GM18526 (cell line): ENCODE results near the gene NTPCR.

Experiments used
- POLR2A ChIP-seq: IDR thresholded peaks from 3 replicates; pipeline ENCODE4 v1.6.1; 2011; ENCODE audit not compliant: insufficient read length; ENCODE audit errors: extremely low read depth

NTPCR gene

DNA sequence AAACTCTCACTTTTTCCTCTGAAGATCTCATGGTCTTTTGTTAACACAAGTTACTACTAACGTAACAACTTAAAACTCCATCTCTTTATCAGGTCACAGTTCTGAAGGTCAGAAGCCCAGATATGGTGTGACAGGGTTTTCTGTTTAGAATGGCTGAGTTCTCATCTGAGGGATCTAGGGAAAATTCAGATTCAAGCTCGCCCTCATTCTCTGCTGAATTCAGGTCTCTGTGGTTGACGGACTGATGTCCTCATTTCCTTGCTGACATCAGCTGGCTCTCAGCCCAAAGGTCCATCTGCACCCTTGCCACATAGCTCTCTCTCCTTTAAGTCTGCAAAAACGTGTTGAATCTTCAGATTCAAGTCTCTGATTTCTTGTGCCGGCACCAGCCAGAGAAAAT is 6.1 kb upstream of the NTPCR start:
- TF ChIP-seq POLR2A = no peak

DNA sequence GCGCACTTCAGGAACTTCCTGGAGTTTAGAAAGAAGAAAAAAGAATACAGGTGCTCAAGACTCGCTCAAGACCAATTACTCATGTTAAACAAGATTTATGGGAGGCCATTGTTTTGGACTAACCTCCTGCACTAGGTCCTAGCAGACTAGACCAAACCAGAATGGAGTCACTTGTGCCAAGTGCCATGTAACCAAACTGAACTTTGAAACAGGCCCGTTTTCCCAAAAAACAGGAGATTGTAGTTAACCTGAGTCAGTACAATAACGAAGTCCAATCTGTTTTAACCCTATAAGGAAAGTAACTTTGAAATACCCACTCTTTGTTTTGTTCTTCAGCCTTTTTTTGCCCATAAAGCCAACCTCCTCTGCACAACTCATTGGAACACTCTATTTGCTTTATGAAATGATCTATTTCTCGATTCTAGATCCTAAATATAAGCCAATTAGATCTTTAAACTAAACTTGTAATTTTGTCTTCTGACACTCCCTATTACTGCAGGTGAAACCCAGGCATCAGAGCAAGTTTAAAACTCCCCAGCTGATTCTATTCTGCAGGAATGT is 695 bp upstream of the NTPCR start:
- no peak for TF ChIP-seq POLR2A

DNA sequence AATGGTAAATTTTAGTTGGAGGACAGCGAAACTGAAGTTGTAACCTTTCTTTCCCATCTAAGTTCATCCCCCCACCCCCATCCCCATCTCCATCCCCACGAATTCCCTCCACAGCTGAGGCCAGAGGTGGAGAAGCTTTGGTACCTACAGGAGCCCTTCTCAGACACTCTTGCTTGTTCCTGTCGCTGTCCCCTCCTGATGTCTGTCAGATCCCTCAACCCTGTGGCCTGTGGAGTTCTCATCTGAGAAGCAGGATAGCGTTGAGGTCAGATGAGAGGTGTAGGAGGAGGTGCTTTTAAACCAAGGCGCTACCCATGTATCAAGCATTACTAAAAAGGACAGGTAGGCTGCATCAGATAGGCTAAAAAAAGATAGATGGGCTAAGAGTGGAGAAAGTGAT is 769 bp downstream of the NTPCR start:
- no peak for TF ChIP-seq POLR2A

DNA sequence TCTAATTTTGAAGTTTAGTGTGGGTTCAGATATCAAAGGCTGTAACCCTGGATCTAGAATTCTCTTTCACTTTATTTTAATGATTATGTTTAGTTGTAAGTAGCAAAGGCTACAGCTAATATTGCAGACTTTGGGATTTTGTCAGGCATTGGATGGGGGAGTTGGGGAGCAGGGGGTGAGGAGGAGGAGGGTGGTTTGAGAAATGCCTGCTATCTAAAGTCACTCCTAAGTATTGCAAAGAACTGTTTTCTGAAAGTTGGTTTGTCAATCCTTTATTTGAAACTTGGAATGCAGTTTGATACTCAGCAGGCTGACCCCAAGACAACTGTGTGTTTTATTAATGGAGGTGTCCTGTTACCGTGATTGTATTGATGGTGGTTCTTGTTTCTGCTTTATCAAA is 1.2 kb downstream of the NTPCR start:
- TF ChIP-seq POLR2A = no peak

DNA sequence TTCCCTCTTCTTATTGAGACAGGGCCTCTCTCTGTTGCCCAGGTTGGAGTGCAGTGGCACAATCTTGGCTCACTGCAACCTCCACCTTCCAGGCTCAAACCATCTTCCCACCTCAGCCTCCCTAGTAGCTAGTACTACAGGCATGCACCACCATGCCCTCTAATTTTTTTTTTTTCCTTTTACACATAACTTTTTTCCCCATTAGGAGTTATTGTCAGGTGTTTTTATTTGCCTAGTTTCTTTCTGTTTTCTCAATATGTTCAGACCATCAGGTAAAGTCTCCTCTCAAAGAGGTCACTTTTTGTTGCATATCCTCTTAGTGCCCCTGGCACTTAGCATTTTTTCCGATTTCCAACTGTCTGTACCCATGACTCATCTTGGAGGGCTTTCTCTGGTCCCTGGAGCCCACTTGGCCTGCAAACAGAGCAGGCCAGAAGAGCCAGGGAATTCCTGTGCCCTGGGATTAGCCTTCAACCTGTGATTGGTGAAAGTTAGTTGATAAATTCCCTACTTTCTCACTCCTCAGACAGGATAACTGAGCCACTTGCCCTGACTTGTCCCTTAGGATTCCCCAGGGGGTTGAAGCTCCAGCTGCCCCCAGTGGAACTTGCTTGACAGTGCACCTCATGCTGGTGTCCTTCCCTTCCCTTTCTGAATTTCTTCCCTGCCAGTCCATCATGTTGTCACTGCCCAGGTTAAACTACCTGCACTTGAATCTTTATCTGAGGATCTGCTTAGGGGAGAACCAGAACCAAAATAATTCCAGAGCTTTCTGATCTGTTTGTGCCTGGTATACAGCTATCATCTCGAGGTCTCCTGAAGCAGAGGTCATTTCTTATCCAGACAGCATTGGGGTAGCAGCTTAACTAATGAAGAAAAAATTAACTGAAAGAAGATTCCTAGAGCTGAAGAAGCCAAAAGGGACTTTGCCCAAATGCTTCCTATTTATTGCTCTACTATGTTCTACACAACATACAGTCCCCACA is 2.4 kb downstream of the NTPCR start:
- no peak for TF ChIP-seq POLR2A

DNA sequence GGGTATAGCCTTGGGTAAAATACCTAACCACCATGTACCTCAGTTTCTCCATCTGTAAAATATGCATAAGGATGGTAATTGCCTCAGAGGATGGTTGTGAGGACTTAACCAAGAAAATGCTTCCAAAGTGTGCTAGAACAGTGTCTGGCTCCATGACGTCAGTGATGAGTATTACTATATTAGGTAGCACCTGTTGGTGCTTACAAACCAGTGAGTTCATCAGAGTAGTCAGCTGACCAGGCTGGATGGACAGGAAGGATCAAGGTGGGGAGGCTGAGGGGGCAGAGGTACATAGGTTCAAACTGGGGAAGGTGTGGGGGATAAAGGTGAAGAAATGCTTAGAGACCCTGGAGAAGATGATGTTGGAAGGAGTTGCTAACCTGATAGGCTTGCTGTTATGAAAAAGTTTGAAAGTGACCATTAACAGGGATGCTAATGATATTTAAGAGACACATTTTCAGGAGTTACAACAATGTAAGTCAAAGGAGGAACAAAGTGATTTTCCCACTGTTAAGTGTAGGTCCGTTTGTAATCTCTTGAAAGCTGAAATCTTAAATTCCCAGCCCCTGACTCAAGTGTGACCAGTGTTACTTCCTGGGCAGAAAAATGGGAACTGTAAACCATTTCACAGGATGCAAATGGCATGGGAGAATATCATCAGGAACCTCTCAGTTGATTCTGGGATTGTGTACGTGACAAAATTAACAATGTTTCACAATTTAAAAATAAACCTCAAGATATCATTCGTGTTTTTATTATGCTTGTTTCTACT is 4.4 kb downstream of the NTPCR start:
- TF ChIP-seq POLR2A = no peak

DNA sequence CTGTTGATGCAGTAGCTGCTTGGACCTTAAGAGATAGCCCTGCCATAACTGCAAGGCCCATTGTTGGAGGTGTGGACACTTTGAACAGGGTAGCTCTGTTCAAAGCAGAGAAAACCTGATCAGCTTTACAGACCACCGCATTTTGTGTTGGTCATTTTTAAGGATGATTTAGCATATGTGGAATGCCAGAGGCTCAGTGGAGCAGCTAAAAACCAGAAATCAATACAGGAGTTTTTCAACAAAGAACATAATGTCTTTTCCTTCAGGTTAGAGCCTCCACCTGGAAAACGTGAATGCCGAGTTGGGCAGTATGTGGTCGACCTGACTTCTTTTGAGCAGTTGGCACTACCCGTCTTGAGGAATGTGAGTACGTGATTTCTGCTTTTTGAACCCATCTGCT is 5.7 kb downstream of the NTPCR start:
- TF ChIP-seq POLR2A = no peak

DNA sequence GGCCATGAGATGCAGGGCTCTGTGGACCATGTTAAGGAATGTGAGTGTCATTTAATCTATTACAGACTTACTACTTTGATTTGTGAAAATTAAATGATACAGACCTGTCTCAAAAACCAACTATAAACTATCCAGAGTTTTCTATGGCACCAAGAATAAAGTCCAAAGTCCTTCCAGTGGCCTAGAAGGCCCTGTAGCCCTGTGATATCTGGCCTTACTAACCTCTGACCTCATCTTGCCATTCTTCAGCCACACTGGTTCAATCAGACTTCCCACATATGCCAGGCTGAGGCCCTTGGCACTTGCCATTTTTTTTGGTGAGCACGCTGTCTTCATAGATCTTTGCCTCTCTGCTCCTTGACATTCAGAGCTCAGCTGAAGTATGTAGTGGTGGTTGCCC is 7.7 kb downstream of the NTPCR start:
- TF ChIP-seq POLR2A = no peak

DNA sequence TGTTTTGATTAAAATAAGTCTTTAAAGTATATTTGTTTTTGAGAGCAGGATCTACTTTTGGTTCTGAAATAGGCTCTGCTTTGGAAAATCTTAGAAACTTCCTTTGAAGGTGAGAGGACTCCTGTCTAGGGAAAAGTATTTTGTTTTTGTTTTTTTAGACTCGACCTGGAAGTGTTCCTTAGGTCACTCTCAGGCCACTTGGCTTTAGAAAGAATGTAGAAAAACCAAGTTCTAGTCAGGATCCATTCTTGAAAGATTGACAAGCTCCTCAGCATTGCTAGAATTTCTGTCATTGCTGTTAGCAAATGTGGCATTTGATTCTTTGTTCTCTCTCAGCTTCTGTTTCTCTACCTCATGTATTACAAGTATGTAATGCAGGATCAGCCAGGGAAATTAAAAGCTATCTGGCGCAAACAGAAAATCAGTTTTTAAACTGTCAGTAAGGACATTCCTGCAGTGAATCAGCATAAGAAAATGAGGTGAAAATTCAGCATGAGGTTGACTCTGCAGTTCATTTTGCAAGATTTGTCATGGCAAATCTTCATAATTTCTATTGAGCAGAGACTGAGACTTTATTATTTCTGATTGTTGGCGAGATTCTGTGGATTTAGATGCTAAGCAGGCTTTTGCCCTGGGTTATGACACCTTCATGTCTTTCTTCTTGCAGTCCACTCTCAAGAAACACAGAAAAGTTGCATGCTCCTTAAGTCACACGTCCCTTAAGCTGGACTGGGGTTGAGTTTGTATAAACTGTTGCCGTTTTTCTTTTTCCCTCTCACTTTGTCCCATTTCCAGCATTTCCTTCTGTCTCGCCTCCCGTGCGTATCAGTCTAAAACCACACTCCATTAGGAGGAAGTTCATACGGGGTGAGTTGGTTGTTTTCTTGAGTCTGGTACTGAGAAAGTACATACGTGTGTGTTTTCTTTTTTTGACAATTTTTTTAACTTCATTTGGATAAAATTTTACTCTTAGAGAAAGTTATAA is 12.6 kb downstream of the NTPCR start:
- no peak for TF ChIP-seq POLR2A

DNA sequence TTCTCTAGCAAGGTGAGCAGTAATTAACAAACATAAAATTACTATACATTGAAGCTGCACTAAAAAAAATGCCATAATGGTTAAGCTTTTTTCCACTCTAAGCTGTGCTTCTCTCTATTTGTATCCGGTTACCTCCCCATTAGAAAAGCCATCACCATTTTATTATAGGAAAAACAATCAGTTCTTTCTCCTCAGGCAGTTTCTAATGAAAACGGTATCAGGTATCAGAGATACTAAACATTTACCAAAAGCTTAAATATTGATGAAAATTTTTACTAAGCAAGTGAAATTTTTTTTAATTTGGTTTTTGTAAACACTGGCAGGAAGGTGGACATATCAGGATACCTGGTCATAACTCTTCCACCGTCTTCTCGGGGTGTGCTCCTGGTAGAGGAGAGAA is 14.2 kb downstream of the NTPCR start:
- TF ChIP-seq POLR2A = no peak

DNA sequence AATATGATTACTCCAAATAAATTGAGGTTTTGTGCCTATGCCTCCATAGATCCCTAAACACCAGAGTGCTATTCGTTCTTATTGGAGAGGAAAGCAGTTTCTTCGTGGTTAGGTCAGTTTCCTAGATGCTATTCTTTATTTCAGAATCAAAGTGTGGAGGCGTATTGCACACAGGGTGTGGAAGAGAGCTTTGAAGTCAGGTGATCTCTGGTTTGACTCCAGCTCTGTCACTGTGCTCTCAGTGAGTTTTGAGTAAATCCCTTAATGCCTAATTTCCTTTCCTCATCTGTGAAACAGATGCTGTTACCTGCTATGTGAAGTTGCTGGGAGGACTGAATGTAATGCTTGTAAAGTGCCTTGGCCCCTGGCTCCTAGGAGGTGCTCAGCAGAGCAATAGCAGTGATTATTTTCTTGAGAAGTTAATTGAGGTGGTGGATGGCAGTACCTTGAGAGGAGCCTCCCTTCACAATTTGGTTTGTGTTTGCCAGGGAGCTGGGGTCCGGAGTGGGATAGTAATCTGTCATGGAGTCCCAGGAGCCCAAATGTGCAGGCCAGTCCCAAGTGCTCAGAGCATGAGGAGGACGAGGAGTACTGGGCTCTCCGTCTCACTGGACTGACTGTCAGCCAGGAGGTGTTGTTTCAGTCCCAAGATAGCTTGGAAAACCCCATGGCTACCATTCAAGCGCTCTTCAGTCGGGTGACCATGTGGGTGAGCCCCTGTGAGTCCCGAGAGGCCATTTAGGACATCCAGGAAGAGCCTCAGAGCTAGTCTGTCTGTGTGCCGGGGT is 14.9 kb downstream of the NTPCR start:
- no peak for TF ChIP-seq POLR2A

DNA sequence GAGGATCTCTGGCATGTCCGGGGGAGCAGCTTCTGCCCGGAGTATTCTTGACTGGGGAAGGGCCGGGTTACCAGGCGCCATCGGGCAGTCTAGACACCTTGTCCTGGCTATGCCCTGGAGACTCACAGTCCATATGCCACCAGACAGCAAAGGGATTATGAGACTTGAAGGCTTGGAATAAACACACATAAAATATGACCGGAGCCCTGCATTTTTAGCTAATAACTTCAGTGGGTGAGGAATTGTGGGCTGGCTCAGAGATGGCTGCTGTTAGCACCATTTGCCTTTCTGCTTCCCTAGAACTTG is 15.5 kb downstream of the NTPCR start:
- no peak for TF ChIP-seq POLR2A

DNA sequence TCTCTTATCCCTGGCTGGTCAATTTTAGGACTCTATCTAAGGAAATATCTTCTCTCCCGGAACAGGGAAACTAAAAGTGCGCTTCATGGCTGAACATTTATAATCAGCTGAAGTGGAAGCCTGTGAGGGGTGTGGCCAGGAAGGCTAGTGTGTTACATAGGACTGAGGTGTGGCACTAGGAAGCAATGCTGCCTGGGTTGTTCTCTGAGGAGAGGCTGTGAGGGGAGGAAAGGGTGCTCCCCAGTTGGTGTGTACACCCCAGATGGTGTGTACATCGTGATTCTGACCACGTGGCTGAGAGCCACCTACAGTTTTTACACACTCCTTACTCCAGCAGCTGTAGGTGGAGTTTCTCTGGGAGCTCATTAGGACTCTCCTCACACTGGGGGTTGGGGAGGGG is 16.3 kb downstream of the NTPCR start:
- no peak for TF ChIP-seq POLR2A

DNA sequence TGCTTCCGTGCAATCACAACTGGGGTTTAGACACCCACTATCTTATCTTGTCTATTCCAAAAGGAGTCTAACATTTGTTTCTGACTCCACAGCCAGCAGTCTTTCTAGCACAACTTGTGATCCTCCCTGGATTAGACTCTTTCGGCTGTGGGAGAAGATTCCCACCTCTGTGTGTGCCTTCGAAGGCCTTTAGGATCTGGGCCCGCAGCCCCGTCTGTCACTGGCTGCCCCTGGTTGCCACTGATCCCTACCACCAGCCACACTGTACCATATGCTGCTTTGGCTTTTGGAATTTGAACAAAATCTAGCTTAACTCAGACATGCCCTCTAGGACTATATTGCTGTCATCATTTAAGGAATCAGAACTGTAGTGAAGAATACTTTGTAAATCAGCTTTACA is 18.0 kb downstream of the NTPCR start:
- TF ChIP-seq POLR2A = no peak
